DMS 273 (cell line): ENCODE measurements around the gene PRDX5.
A peak's percentile ranks its signal among the peaks of the same experiment; 100 is the strongest.

Source experiments
- DNase-seq: peaks from one replicate; lab custom pipeline; 2025; ENCODE audit not compliant: unreplicated experiment; lab: John Stamatoyannopoulos, UW

PRDX5 gene

GRCh38 chr11:64317961-64318765 is at the start of gene PRDX5:
PRDX5 (plus strand) TSS chr11:64318121; CDS start chr11:64318216, 95 bp downstream.
- DNase-seq: peak; percentile 94

- DNase-seq: peak; percentile 49
These were observed 48.9 kb upstream of the PRDX5 start for GRCh38 chr11:64268893-64269539.

GRCh38 chr11:64269540-64270220 is 48.2 kb upstream of the PRDX5 start:
- DNase-seq: peak; percentile 99

- no peak for DNase-seq
These were observed 42.7 kb upstream of the PRDX5 start for GRCh38 chr11:64275031-64275800.

- no peak for DNase-seq
These were observed 42.1 kb upstream of the PRDX5 start for GRCh38 chr11:64275841-64276240.

GRCh38 chr11:64276653-64277431 is 41.1 kb upstream of the PRDX5 start:
- no peak for DNase-seq

GRCh38 chr11:64278576-64279190 is 39.2 kb upstream of the PRDX5 start:
- no peak for DNase-seq

GRCh38 chr11:64281957-64282770 is 35.8 kb upstream of the PRDX5 start:
- DNase-seq: no peak

- DNase-seq: no peak
These were observed 34.8 kb upstream of the PRDX5 start for GRCh38 chr11:64283092-64283491.

- peak; percentile 96 for DNase-seq
These were observed 33.6 kb upstream of the PRDX5 start, which contains the start of gene BAD for GRCh38 chr11:64284048-64284961. BAD (minus strand) TSS chr11:64284665; CDS start chr11:64284368, 297 bp downstream.

- DNase-seq: peak; percentile 86
These were observed 32.7 kb upstream of the PRDX5 start, which contains the start of gene GPR137 for GRCh38 chr11:64284962-64285884. GPR137 (plus strand) TSS chr11:64285848; CDS start chr11:64286525, 677 bp downstream.

GRCh38 chr11:64285885-64286800 is 31.8 kb upstream of the PRDX5 start:
- peak; percentile 78 for DNase-seq

GRCh38 chr11:64286801-64287159 is 31.1 kb upstream of the PRDX5 start:
- no peak for DNase-seq

- DNase-seq: no peak
These were observed 30.1 kb upstream of the PRDX5 start for GRCh38 chr11:64287676-64288352.

- no peak for DNase-seq
These were observed 29.6 kb upstream of the PRDX5 start for GRCh38 chr11:64288353-64288750.
